CD4-positive, alpha-beta T cell treated with Interleukin-12 subunit alpha and Interleukin-12 subunit beta, for 1 hour (primary cell): ENCODE results near the gene U2AF1.
"Not testable (repeated sequence)": the region's sequence is repeated elsewhere in the genome, so short reads cannot be mapped to it uniquely, and the experiment has no call there.

Source experiments
- DNase-seq: peaks from one replicate; pipeline ENCODE4 v3.0.0-alpha.2; 2020

The U2AF1 gene

GRCh38 chr21:43106965-43107793 is at the start of gene U2AF1:
Gene U2AF1, minus strand, starts transcription at chr21:43107570. Its CDS starts 76 bp downstream, at chr21:43107494.
- peak; percentile 79 for DNase-seq

GRCh38 chr21:43153601-43154000 is 46.2 kb upstream of the U2AF1 start:
- not testable (repeated sequence) for DNase-seq

GRCh38 chr21:43149344-43149743 is 42.0 kb upstream of the U2AF1 start:
- DNase-seq = not testable (repeated sequence)

- not testable (repeated sequence) for DNase-seq
These were observed 40.6 kb upstream of the U2AF1 start for GRCh38 chr21:43147999-43148398.

GRCh38 chr21:43146637-43147036 is 39.3 kb upstream of the U2AF1 start:
- not testable (repeated sequence) for DNase-seq

GRCh38 chr21:43141407-43141806 is 34.0 kb upstream of the U2AF1 start:
- not testable (repeated sequence) for DNase-seq

- DNase-seq = not testable (repeated sequence)
These were observed 31.6 kb upstream of the U2AF1 start for GRCh38 chr21:43138944-43139343.

- DNase-seq = not testable (repeated sequence)
These were observed 27.1 kb upstream of the U2AF1 start for GRCh38 chr21:43134520-43134919.

GRCh38 chr21:43130094-43130493 is 22.7 kb upstream of the U2AF1 start:
- not testable (repeated sequence) for DNase-seq

- DNase-seq = not testable (repeated sequence)
These were observed 8.6 kb upstream of the U2AF1 start for GRCh38 chr21:43115956-43116355.

GRCh38 chr21:43114483-43114882 is 7.1 kb upstream of the U2AF1 start:
- DNase-seq = not testable (repeated sequence)

GRCh38 chr21:43109006-43109405 is 1.6 kb upstream of the U2AF1 start:
- DNase-seq = not testable (repeated sequence)

GRCh38 chr21:43108177-43108576 is 807 bp upstream of the U2AF1 start:
- DNase-seq = not testable (repeated sequence)

GRCh38 chr21:43107794-43108137 is 396 bp upstream of the U2AF1 start:
- DNase-seq = not testable (repeated sequence)

- DNase-seq = not testable (repeated sequence)
These were observed 2.7 kb downstream of the U2AF1 start for GRCh38 chr21:43104642-43105041.

- DNase-seq = not testable (repeated sequence)
These were observed 5.1 kb downstream of the U2AF1 start for GRCh38 chr21:43102281-43102680.

- DNase-seq = not testable (repeated sequence)
These were observed 5.7 kb downstream of the U2AF1 start for GRCh38 chr21:43101676-43102075.

GRCh38 chr21:43101000-43101399 is 6.4 kb downstream of the U2AF1 start:
- not testable (repeated sequence) for DNase-seq

GRCh38 chr21:43091979-43092614 is 15.3 kb downstream of the U2AF1 start:
- DNase-seq = not testable (repeated sequence)

- not testable (repeated sequence) for DNase-seq
These were observed 16.4 kb downstream of the U2AF1 start for GRCh38 chr21:43090947-43091346.

GRCh38 chr21:43089463-43089862 is 17.9 kb downstream of the U2AF1 start:
- not testable (repeated sequence) for DNase-seq

GRCh38 chr21:43082587-43083300 is 24.6 kb downstream of the U2AF1 start:
- DNase-seq = not testable (repeated sequence)

- DNase-seq = not testable (repeated sequence)
These were observed 30.7 kb downstream of the U2AF1 start for GRCh38 chr21:43076643-43077042.
